Measurements from ENCODE around the gene ZNF324B. TPM values are rescaled to one million over a fixed set of nuclear protein-coding genes. Genes with fewer than 3 reads are reported as not detected.

The ZNF324B gene
- total RNA-seq, 4 donors from 2014 or later = 10.6 to 16.8 (median 13.4) TPM

GRCh38 chr19:58474997-58475713, 23.7 kb downstream of the ZNF324B start:
- Histone ChIP-seq H3K4me3 (replicated peaks in 1 of 3) (peak overlapping the region; percentile 13 to 52 (median 37)), H3K4me1 (peaks cover 16 to 21% of the 10 kb centered on the region in 2 donors), H3K27me3 (no peaks in the 10 kb centered on the region), H3K9me3 (no peaks in the 10 kb centered on the region), H3K27ac (peak overlapping the region; percentile 81 to 92 (median 85)), H3K36me3 (peaks cover 13 to 19% of the 10 kb centered on the region in 2 donors)
- 28 to 39% methylated on average over 15 to 18 of the region's 27 CpGs for WGBS, 2 donors
- intact Hi-C loops (cut with DNase I) = no loop called here
- DNase-seq = no peak
- TF ChIP-seq POLR2A (IDR thresholded peaks at IDR 0.05) (no peak), CTCF (IDR thresholded peaks at IDR 0.05) (no peak)

GRCh38 chr19:58475714-58476497, 24.5 kb downstream of the ZNF324B start, which contains the start of gene ZNF446:
Gene ZNF446, plus strand, starts transcription at chr19:58476352. Its CDS starts 867 bp downstream, at chr19:58477219.
- peaks cover 13 to 21% of the 10 kb centered on the region in 2 donors for H3K36me3 ChIP-seq
- H3K9me3 ChIP-seq = no peaks in the 10 kb centered on the region
- H3K27ac ChIP-seq = peak within 1 kb of the TSS; percentile 81 to 92 (median 85)
- intact Hi-C loops (cut with DNase I) = no loop called here
- peak; percentile 97 to 98 for DNase-seq
- H3K27me3 ChIP-seq = no peaks in the 10 kb centered on the region
- 1 to 2% methylated on average over 25 to 29 of the region's 64 CpGs for WGBS, 2 donors
- H3K4me1 ChIP-seq = peaks cover 16 to 21% of the 10 kb centered on the region in 2 donors
- peak within 1 kb of the TSS; percentile 13 to 52 (median 37) for H3K4me3 ChIP-seq (replicated peaks in 1 of 3)
- TF ChIP-seq POLR2A (IDR thresholded peaks at IDR 0.05) = peak in 1 of 2 donors; percentile 62
- TF ChIP-seq CTCF (IDR thresholded peaks at IDR 0.05) = no peak

- Histone ChIP-seq H3K36me3 (peaks cover 12 to 20% of the 10 kb centered on the region in 2 donors), H3K4me1 (peaks cover 16 to 21% of the 10 kb centered on the region in 2 donors), H3K9me3 (no peaks in the 10 kb centered on the region), H3K27ac (peak overlapping the region; percentile 81 to 92 (median 85)), H3K27me3 (no peaks in the 10 kb centered on the region), H3K4me3 (replicated peaks in 1 of 3) (peak overlapping the region; percentile 13 to 52 (median 37))
- DNase-seq = no peak
- TF ChIP-seq POLR2A (IDR thresholded peaks at IDR 0.05) (no peak), CTCF (IDR thresholded peaks at IDR 0.05) (no peak)
- WGBS, 2 donors = 3 to 4% methylated on average over 24 to 27 of the region's 27 CpGs
- intact Hi-C loops (cut with DNase I) = no loop called here
Observed at GRCh38 chr19:58476498-58477015, 25.1 kb downstream of the ZNF324B start.

- intact Hi-C loops (cut with DNase I) = no loop called here
- H3K27me3 ChIP-seq = no peaks in the 10 kb centered on the region
- TF ChIP-seq POLR2A (IDR thresholded peaks at IDR 0.05) (no peak), CTCF (IDR thresholded peaks at IDR 0.05) (no peak)
- DNase-seq = no peak
- peaks cover 16 to 21% of the 10 kb centered on the region in 2 donors for H3K4me1 ChIP-seq
- peak overlapping the region in 2 of 3 donors; percentile 81 to 85 for H3K27ac ChIP-seq
- H3K9me3 ChIP-seq = no peaks in the 10 kb centered on the region
- peak overlapping the region in 1 of 3 donors; percentile 52 for H3K4me3 ChIP-seq (replicated peaks in 1 of 3)
- 89 to 93% methylated on average over 12 to 14 of the region's 15 CpGs for WGBS, 2 donors
- H3K36me3 ChIP-seq = peaks cover 6 to 14% of the 10 kb centered on the region in 2 donors
Observed at GRCh38 chr19:58477130-58477529, 25.7 kb downstream of the ZNF324B start.
